ENCODE data around the gene SMARCE1.

Gene SMARCE1

GRCh38 chr17:40672654-40673053, 25.0 kb upstream of the SMARCE1 start:
- Histone ChIP-seq H3K9me3 (replicated peaks; ENCODE audit: low read length) (no peaks in the 10 kb centered on the region), H3K4me1 (ENCODE audit: control insufficient read depth, insufficient read depth, low read length) (no peaks in the 10 kb centered on the region), H3K27me3 (ENCODE audit: control insufficient read depth, insufficient read depth, low read length) (peaks cover 78% of the 10 kb centered on the region), H3K9ac (ENCODE audit: low read depth, low read length) (no peak overlapping the region), H3K4me2 (ENCODE audit: low read length) (no peak overlapping the region), H3K36me3 (ENCODE audit: insufficient read depth, low read length) (no peaks in the 10 kb centered on the region), H3K4me3 (ENCODE audit: low read length) (no peak overlapping the region)

- H3K36me3 ChIP-seq (ENCODE audit: insufficient read depth, low read length), result no peaks in the 10 kb centered on the region
- H3K9me3 ChIP-seq (replicated peaks; ENCODE audit: low read length), result no peaks in the 10 kb centered on the region
- no peak overlapping the region for H3K4me2 ChIP-seq (ENCODE audit: low read length)
- no peaks in the 10 kb centered on the region for H3K4me1 ChIP-seq (ENCODE audit: control insufficient read depth, insufficient read depth, low read length)
- H3K9ac ChIP-seq (ENCODE audit: low read depth, low read length), result no peak overlapping the region
- no peak overlapping the region for H3K4me3 ChIP-seq (ENCODE audit: low read length)
- H3K27me3 ChIP-seq (ENCODE audit: control insufficient read depth, insufficient read depth, low read length), result peaks cover 68% of the 10 kb centered on the region
These were observed 23.7 kb upstream of the SMARCE1 start for GRCh38 chr17:40671282-40671681.

GRCh38 chr17:40666331-40666730, 18.7 kb upstream of the SMARCE1 start:
- H3K4me3 ChIP-seq (ENCODE audit: low read length), result no peak overlapping the region
- H3K36me3 ChIP-seq (ENCODE audit: insufficient read depth, low read length), result no peaks in the 10 kb centered on the region
- H3K27me3 ChIP-seq (ENCODE audit: control insufficient read depth, insufficient read depth, low read length), result peaks cover 77% of the 10 kb centered on the region
- no peak overlapping the region for H3K9ac ChIP-seq (ENCODE audit: low read depth, low read length)
- H3K4me1 ChIP-seq (ENCODE audit: control insufficient read depth, insufficient read depth, low read length), result no peaks in the 10 kb centered on the region
- no peak overlapping the region for H3K4me2 ChIP-seq (ENCODE audit: low read length)
- no peaks in the 10 kb centered on the region for H3K9me3 ChIP-seq (replicated peaks; ENCODE audit: low read length)

GRCh38 chr17:40664582-40665333, 17.1 kb upstream of the SMARCE1 start, which contains the start of gene KRT222:
TSS of gene KRT222 (minus strand) at chr17:40665177. CDS start at chr17:40665099, 78 bp downstream.
- H3K4me2 ChIP-seq (ENCODE audit: low read length), result peak within 1 kb of the TSS; percentile 47
- H3K9me3 ChIP-seq (replicated peaks; ENCODE audit: low read length), result no peaks in the 10 kb centered on the region
- H3K4me1 ChIP-seq (ENCODE audit: control insufficient read depth, insufficient read depth, low read length), result no peaks in the 10 kb centered on the region
- no peaks in the 10 kb centered on the region for H3K36me3 ChIP-seq (ENCODE audit: insufficient read depth, low read length)
- no peak within 1 kb of the TSS for H3K4me3 ChIP-seq (ENCODE audit: low read length)
- H3K27me3 ChIP-seq (ENCODE audit: control insufficient read depth, insufficient read depth, low read length), result peaks cover 77% of the 10 kb centered on the region
- no peak within 1 kb of the TSS for H3K9ac ChIP-seq (ENCODE audit: low read depth, low read length)

GRCh38 chr17:40663252-40663651, 15.6 kb upstream of the SMARCE1 start:
- no peaks in the 10 kb centered on the region for H3K36me3 ChIP-seq (ENCODE audit: insufficient read depth, low read length)
- no peaks in the 10 kb centered on the region for H3K4me1 ChIP-seq (ENCODE audit: control insufficient read depth, insufficient read depth, low read length)
- H3K4me3 ChIP-seq (ENCODE audit: low read length), result no peak overlapping the region
- no peaks in the 10 kb centered on the region for H3K9me3 ChIP-seq (replicated peaks; ENCODE audit: low read length)
- H3K27me3 ChIP-seq (ENCODE audit: control insufficient read depth, insufficient read depth, low read length), result peaks cover 70% of the 10 kb centered on the region
- no peak overlapping the region for H3K4me2 ChIP-seq (ENCODE audit: low read length)
- no peak overlapping the region for H3K9ac ChIP-seq (ENCODE audit: low read depth, low read length)

GRCh38 chr17:40659911-40660310, 12.3 kb upstream of the SMARCE1 start:
- Histone ChIP-seq H3K9me3 (replicated peaks; ENCODE audit: low read length) (no peaks in the 10 kb centered on the region), H3K4me3 (ENCODE audit: low read length) (no peak overlapping the region), H3K4me2 (ENCODE audit: low read length) (no peak overlapping the region), H3K27me3 (ENCODE audit: control insufficient read depth, insufficient read depth, low read length) (peaks cover 63% of the 10 kb centered on the region), H3K36me3 (ENCODE audit: insufficient read depth, low read length) (no peaks in the 10 kb centered on the region), H3K4me1 (ENCODE audit: control insufficient read depth, insufficient read depth, low read length) (no peaks in the 10 kb centered on the region), H3K9ac (ENCODE audit: low read depth, low read length) (no peak overlapping the region)

- Histone ChIP-seq H3K4me1 (ENCODE audit: control insufficient read depth, insufficient read depth, low read length) (no peaks in the 10 kb centered on the region), H3K36me3 (ENCODE audit: insufficient read depth, low read length) (no peaks in the 10 kb centered on the region), H3K4me3 (ENCODE audit: low read length) (no peak overlapping the region), H3K4me2 (ENCODE audit: low read length) (no peak overlapping the region), H3K27me3 (ENCODE audit: control insufficient read depth, insufficient read depth, low read length) (peaks cover 51% of the 10 kb centered on the region), H3K9me3 (replicated peaks; ENCODE audit: low read length) (no peaks in the 10 kb centered on the region), H3K9ac (ENCODE audit: low read depth, low read length) (no peak overlapping the region)
These were observed 10.8 kb upstream of the SMARCE1 start for GRCh38 chr17:40658396-40658795.

- Histone ChIP-seq H3K9me3 (replicated peaks; ENCODE audit: low read length) (no peaks in the 10 kb centered on the region), H3K27me3 (ENCODE audit: control insufficient read depth, insufficient read depth, low read length) (peaks cover 16% of the 10 kb centered on the region), H3K9ac (ENCODE audit: low read depth, low read length) (no peak overlapping the region), H3K4me3 (ENCODE audit: low read length) (no peak overlapping the region), H3K36me3 (ENCODE audit: insufficient read depth, low read length) (no peaks in the 10 kb centered on the region), H3K4me1 (ENCODE audit: control insufficient read depth, insufficient read depth, low read length) (peaks cover 7% of the 10 kb centered on the region), H3K4me2 (ENCODE audit: low read length) (no peak overlapping the region)
These were observed 4.3 kb upstream of the SMARCE1 start for GRCh38 chr17:40651939-40652338.

GRCh38 chr17:40648384-40648968, 858 bp upstream of the SMARCE1 start:
- Histone ChIP-seq H3K4me2 (ENCODE audit: low read length) (peak overlapping the region; percentile 80), H3K4me1 (ENCODE audit: control insufficient read depth, insufficient read depth, low read length) (peaks cover 13% of the 10 kb centered on the region), H3K4me3 (ENCODE audit: low read length) (peak overlapping the region; percentile 91), H3K9ac (ENCODE audit: low read depth, low read length) (peak overlapping the region; percentile 97), H3K36me3 (ENCODE audit: insufficient read depth, low read length) (peaks cover 19% of the 10 kb centered on the region), H3K27me3 (ENCODE audit: control insufficient read depth, insufficient read depth, low read length) (no peaks in the 10 kb centered on the region), H3K9me3 (replicated peaks; ENCODE audit: low read length) (no peaks in the 10 kb centered on the region)

GRCh38 chr17:40646791-40647623, 611 bp downstream of the SMARCE1 start:
- Histone ChIP-seq H3K4me3 (ENCODE audit: low read length) (peak overlapping the region; percentile 91), H3K27me3 (ENCODE audit: control insufficient read depth, insufficient read depth, low read length) (no peaks in the 10 kb centered on the region), H3K36me3 (ENCODE audit: insufficient read depth, low read length) (peaks cover 34% of the 10 kb centered on the region), H3K4me2 (ENCODE audit: low read length) (peak overlapping the region; percentile 80), H3K9me3 (replicated peaks; ENCODE audit: low read length) (no peaks in the 10 kb centered on the region), H3K9ac (ENCODE audit: low read depth, low read length) (peak overlapping the region; percentile 97), H3K4me1 (ENCODE audit: control insufficient read depth, insufficient read depth, low read length) (peaks cover 13% of the 10 kb centered on the region)

- Histone ChIP-seq H3K36me3 (ENCODE audit: insufficient read depth, low read length) (peaks cover 44% of the 10 kb centered on the region), H3K9ac (ENCODE audit: low read depth, low read length) (peak overlapping the region; percentile 97), H3K9me3 (replicated peaks; ENCODE audit: low read length) (no peaks in the 10 kb centered on the region), H3K4me2 (ENCODE audit: low read length) (peak overlapping the region; percentile 80), H3K27me3 (ENCODE audit: control insufficient read depth, insufficient read depth, low read length) (no peaks in the 10 kb centered on the region), H3K4me1 (ENCODE audit: control insufficient read depth, insufficient read depth, low read length) (peaks cover 13% of the 10 kb centered on the region), H3K4me3 (ENCODE audit: low read length) (peak overlapping the region; percentile 91)
These were observed 1.7 kb downstream of the SMARCE1 start for GRCh38 chr17:40645943-40646342.

Measured in skeletal muscle satellite cell (primary cell).